Occipital lobe (tissue), 3 donors: ENCODE results near the gene OR51B5. TPM values are rescaled to one million over a fixed set of nuclear protein-coding genes. Genes with fewer than 3 reads are reported as not detected.
"Not testable (repeated sequence)": the region's sequence is repeated elsewhere in the genome, so short reads cannot be mapped to it uniquely, and the experiment has no call there.

Experiments
- DNase-seq: peaks from one replicate; lab custom pipeline; 2025; lab: John Stamatoyannopoulos, UW
- small RNA-seq: library from RNA; depleted of rRNA; stranded (forward); fragments of <200 nt; gene quantifications from one replicate; pipeline ENCODE3, GENCODE V24; 2014
- total RNA-seq: library from RNA; depleted of rRNA; stranded (reverse); fragments of >200 nt; gene quantifications from one replicate; pipeline ENCODE4 v1.2.3, GENCODE V29; 2014

The OR51B5 gene
- total RNA-seq, 1 donor from 2014 or later, result 0.47 TPM

DNA sequence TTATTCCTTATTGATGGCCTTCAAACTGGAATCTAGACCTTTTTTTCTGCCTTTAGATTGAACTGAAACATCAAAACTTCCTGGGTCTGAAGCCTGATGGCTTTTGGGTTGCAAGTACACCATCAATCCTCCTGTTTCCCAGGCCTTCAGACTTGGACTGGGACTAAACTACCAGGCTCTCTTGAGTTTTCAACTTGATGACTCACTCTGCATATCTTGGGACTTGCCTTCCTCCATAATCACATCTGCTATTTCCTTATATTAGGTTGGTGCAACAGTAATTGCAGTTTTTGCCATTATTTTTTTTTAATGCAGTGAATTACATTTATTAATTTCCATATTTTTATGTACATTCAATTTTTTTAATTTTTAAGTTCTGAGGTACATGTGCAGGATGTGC is 7.0 kb downstream of the OR51B5 start:
- DNase-seq, result no peak

DNA sequence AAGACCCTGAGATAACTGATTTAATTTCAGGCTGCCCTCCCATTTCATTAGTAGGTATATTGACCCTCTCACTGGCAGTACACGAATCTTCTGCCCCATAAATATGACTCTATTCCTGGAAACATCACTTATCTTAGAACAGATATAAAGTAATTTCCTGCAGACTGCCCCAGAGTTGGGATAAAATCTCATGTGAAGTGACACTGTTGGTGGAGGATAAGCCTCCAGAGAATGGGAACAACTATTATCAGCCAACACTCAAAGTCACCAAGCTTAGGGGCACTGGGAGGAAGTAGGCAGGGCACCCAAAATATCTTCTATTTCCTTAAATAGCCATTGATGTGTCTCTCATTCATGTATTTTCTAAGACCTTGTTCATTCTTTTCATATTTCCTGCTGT is 8.2 kb downstream of the OR51B5 start:
- no peak for DNase-seq

DNA sequence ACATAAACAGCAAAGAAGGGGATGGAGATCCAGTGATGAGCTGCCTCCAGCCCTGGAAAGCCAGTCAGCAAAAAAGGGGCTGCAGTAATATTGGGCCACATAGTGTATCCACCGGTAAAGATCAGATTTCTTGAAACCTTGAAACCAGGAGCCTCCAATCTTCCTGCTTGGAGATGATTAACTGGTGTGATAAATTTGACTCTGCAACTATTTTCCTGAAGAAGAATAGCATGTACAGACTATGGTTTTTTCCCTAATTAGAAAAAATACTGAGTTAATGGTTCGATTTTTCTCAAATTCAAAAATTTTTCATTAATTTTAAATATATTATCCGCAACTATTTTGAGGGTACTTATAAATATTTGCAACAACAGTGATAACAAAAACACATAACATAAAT is 19.1 kb downstream of the OR51B5 start, which contains the start of gene OR51B2:
Gene OR51B2, minus strand, starts transcription at position 101 of the 400 bp plus-strand sequence. Its CDS starts 0 bp downstream, at position 101.
- no peak for DNase-seq

DNA sequence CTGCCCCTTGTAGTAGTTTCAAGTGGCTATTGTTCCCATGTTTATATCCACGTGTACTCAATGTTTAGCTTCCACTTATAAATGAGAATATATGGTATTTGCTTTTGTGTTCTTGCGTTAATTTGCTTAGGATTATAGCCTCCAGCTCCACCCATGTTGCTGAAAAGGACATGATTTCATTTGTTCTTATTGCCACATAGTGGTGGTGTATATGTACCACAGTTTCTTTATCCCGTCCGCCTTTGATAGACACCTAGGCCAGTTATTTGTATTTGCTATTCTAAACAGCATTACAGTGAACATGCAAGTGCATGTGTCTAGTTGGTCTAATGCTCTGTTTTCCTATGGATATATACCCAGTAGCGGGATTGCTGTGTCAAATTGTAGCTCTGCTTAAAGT is 26.0 kb downstream of the OR51B5 start:
- DNase-seq, result no peak

DNA sequence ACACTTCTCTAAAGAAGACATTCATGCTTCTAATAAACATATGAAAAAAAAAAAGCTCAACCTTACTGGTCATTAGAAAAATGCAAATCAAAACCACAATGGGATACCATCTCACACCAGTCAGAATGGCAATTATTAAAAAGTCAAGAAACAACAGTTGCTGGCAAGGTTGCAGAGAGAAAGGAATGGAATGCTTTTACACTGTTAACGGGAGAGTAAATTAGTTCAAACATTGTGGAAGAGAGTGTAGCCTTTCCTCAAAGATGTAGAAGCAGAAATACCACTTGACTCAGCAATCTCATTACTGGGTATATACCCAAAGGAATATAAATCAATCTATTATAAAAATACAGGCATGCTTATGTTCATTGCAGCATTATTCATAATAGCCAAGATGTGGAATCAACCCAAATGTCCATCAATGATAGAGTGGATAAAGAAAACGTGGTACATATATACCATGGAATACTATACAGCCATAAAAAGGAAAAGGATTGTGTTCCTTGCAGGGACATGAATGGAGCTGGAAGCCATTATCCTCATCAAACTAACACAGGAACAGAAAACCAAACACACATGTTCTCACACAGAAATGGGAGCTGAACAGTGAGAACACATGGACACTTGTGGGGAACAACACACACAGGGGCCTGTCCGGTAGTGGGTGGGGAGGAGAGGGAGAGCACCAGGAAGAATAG is 29.8 kb downstream of the OR51B5 start:
- not testable (repeated sequence) for DNase-seq

DNA sequence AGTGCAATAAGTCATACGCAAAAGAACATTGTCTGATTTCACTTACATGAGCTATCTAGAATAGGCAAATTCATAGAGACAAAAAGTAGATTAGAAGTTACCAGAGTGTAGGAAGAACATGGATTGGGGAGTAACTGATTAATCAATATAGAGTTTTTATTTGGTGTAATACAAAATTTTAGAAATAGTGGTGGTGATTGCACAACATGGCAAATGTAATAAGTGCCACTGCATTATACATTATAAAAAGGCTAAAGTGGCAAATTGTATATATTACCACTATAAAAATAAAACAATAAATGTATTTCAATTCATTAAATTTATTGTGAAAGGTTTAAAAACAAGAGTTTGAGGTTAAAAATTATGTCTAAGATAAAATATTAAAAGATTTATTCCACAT is 32.9 kb downstream of the OR51B5 start:
- DNase-seq, result no peak

DNA sequence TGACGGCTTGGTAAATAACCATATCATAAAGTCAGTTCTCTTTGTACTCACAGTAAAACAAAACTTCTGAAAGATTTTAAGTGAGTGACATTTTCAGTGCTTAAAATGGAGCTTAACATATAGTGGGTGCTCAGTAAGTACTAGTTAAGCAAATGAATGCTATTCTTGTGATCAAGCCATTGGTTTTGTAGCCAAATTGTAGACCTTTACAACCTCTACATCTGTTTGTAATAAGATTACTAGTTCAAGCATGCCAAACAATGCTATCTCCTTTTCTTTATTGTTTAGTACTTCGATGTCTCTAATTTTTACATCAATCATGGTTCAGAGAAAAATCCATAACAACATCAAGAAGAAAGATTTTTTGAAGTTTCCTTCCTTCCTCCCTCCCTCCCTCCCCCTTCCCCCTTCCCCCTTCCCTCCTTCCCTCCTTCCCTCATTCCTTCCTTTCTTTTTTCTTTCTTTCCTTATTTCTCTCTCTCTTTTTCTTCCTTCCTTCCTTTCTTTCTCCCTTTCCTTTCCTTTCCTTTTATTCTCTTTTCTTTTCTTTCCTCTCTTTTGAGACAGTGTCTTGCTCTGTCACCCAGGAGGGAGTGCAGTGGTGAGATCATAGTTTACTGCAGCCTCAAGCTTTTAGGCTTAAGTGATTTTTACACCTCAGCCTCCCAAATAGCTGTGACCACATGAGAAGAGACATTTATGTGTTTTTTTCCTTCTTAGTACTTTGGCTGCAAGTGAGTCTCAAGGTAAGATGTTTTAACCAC is 35.9 kb downstream of the OR51B5 start:
- no peak for DNase-seq

DNA sequence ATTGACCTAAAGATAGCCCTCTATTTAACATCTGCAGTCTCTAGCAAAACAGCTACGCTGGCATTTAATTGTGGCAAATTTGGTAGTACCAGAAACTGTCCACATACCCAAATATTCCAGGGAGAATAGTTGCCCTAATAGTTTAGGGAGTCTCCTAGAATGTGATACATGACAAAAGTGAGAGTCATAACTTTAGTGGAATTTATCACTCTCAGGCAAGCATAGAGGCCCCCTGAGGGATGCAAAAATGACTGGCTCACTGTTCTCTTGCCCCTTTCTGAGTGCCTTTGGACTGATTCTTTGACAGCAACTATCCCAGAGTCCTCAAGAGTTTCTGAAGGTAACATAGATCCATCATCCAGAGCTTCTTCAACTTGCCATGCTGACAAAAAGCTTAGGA is 39.3 kb downstream of the OR51B5 start:
- no peak for DNase-seq

DNA sequence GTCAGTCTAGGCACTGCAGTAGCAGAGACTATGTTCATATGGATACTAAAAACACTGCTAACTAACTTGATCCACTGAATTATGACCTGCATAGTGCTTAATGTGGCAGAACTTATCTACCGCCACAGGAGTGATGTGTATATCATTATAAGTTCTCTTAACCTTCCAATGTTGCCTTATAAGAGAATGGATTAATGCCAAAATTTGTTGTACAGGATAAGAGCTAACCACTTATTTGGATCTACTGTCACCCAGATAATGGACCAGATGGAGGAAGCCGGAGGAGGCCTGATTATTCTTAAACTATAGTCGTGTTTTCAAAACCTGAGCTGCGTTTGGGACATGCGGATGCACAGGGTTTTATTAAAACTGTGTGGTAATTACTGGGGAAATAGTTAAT is 39.7 kb downstream of the OR51B5 start:
- no peak for DNase-seq

DNA sequence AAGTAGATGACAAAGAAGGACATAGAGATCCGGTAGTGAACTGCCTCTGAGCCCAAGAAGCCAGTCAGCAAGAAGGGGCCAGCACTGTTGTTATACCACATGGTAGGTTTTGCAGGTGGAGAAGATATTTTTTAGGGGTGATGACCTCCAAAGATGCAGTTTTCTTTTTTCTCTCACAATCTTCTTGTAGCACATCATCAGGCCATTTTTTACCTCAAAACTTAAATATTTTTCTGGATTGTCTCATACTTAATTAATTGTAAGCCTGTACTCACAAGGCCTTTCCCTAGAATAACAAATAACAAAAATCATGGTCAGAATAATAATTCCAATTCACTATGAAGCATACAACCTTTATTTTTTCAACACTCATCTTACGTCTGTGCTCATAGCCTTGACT is 41.5 kb downstream of the OR51B5 start, which contains the start of gene OR51B4:
Gene OR51B4, minus strand, starts transcription at position 101 of the 400 bp plus-strand sequence. Its CDS starts 0 bp downstream, at position 101.
- DNase-seq, result no peak

DNA sequence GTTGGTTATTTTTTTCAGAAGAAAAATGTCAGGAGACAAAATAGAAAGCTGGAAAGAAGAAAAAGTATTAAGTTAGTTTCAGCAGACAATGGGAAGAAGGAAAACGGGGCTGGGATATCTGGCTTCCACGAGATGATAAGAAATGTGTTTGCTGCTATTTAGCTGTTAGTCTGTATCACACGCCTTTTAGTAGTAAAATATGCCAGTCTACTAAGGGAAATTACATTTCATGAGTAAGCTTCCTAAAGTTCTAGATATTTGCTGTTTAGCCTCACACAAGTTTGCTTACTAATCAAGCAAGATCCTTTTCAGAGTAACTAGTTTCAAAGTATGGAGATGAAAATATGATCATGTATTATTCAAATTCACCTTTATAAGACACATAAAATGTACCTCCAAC is 43.1 kb downstream of the OR51B5 start:
- no peak for DNase-seq

DNA sequence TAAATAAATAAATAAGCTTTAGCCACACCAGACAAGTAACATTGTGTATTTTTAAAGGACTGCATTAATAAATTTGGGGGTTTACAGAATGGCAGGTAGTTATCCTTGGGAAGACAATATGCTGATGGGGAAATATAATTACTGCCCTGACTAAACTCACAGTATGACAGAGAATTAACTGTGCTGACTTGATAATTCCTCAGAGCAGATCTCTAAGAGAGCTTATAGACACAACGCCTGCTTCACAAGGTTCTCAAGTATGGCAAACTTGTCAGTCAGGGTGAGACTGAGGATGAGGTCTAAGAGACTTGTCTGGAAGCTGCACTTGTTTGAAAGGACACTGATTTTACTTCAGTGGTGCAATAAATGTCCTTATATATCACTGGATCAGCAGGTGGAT is 44.9 kb downstream of the OR51B5 start:
- no peak for DNase-seq

DNA sequence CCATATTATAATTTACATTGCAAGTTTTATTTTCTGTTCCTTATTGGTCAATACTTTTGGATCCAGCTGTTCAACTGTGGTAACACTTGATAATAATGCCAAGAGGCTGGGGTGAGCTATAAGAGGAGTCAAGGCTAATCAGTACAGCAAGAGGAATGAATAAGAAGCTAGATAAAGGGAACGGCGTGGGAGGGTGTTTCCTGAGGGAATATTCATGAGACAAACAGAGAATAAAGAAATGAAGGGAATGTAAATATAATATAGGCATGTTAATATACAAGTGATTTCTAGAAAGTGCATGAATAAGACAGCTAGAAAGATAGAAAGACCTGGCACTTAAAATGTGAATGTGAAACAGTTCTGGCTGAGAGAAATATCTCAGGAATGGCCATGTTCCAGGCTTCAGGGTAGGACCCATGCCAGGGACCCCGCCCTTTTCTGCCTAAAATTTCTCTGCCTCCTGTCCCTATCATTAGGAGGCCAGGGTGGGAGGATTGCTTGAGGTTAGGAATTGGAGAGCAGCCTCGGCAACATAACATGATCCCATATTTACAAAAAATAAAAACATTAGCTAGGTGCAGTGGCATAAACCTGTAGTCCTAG is 45.5 kb downstream of the OR51B5 start:
- DNase-seq, result no peak

DNA sequence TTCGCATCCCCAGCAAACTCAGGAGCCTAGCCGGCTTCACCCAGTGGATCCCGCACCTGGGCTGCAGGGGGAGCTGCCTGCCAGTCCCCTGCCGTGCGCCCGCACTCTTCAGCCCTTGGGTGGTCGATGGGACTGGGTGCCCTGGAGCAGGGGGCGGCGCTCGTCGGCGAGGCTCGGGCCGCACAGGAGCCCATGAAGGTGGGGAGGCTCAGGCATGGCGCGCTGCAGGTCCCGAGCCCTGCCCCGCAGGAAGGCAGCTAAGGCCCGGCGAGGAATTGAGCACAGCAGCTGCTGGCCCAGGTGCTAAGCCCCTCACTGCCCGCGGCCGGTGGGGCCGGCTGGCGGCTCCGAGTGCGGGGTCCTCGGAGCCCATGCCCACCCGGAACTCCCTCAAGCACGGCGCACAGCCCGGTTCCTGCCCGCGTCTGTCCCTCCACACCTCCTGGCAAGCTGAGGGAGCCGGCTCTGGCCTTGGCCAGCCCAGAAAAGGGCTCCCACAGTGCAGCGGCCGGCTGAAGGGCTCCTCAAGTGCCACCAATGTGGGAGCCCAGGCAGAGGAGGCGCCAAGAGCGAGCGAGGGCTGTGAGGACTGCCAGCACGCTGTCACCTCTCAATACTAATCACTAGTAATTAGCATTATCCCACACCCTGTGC is 48.9 kb downstream of the OR51B5 start:
- not testable (repeated sequence) for DNase-seq

DNA sequence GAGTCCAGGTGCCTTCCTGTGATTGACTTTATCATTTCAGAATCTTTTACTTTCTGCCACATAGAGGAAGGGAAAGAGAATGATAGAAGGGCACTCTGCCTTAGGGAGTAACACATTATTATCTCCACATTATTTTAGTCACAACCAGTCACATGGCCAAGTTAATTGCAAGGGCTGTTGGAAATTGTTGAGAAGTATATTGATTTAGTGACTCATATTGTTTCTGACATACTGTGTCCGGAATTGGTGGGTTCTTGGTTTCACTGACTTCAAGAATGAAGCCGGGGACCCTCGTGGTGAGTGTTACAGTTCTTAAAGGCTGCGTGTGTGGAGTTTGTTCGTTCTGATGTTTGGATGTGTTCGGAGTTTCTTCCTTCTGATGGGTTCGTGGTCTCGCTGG is 50.3 kb downstream of the OR51B5 start:
- DNase-seq, result no peak

Small RNA genes within 50 kb of the gene (small RNA-seq; reads per million reads assigned to genes)
- not detected for gene AC104389.3

Other genes with a start within 250 kb of the OR51B5 start
- not detected for gene OR52A5, start 205.2 kb downstream of the OR51B5 start, total RNA-seq
- not detected for gene OR52A1, start 188.8 kb downstream of the OR51B5 start, total RNA-seq
- gene OR51V1, start 142.8 kb downstream of the OR51B5 start, total RNA-seq, result not detected
- 441 TPM for gene HBB, start 116.5 kb downstream of the OR51B5 start, total RNA-seq
- gene HBD, start 109.0 kb downstream of the OR51B5 start, total RNA-seq, result not detected
- gene HBG1, start 93.7 kb downstream of the OR51B5 start, total RNA-seq, result 28.5 TPM
- 1,921 TPM for gene HBG2, start 88.7 kb downstream of the OR51B5 start, total RNA-seq
- gene HBE1, start 73.6 kb downstream of the OR51B5 start, total RNA-seq, result 3.6 TPM
- 0.31 TPM for gene OR51B4, start 41.6 kb downstream of the OR51B5 start, total RNA-seq
- gene OR51B2, start 19.2 kb downstream of the OR51B5 start, total RNA-seq, result 0.78 TPM
- not detected for gene OR51B6, start 8.0 kb upstream of the OR51B5 start, total RNA-seq
- gene OR51M1, start 40.3 kb upstream of the OR51B5 start, total RNA-seq, result not detected
- not detected for gene OR51Q1, start 78.6 kb upstream of the OR51B5 start, total RNA-seq
- gene OR51I1, start 98.0 kb upstream of the OR51B5 start, total RNA-seq, result not detected
- not detected for gene OR51I2, start 105.8 kb upstream of the OR51B5 start, total RNA-seq
- not detected for gene OR52D1, start 145.2 kb upstream of the OR51B5 start, total RNA-seq
- gene UBQLN3, start 166.4 kb upstream of the OR51B5 start, total RNA-seq, result not detected
- not detected for gene UBQLNL, start 173.2 kb upstream of the OR51B5 start, total RNA-seq
- gene OR52H1, start 205.0 kb upstream of the OR51B5 start, total RNA-seq, result 0.47 TPM
- not detected for gene OR52B6, start 237.4 kb upstream of the OR51B5 start, total RNA-seq